ENCODE results near the gene LARGE1.

Gene LARGE1

DNA sequence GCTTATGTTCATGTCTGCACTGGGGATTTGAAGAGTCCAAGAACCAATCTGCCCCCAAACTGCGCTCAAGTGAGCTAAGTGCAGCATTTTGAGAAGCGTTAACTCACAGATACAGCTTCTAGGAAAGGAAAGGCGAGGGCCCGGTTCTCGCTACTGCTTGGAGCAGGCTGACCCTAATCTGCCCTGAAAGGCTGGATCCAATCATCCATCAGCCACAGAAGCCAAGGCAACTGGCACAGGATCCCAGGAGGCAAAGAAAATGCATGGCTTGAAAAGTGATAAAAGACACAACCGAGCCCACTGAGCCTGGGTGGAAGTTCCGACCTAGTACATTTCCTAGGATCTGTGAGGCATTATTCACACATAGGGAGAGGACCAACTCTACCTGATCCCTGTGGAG, 174.8 kb downstream of the LARGE1 start:
- no peaks in the 10 kb centered on the region for H3K36me3 ChIP-seq
- no peaks in the 10 kb centered on the region for H3K27me3 ChIP-seq
- no peaks in the 10 kb centered on the region; the same call in 1 of the 2 replicates for H3K9me3 ChIP-seq
- TF ChIP-seq, protein P1, sequence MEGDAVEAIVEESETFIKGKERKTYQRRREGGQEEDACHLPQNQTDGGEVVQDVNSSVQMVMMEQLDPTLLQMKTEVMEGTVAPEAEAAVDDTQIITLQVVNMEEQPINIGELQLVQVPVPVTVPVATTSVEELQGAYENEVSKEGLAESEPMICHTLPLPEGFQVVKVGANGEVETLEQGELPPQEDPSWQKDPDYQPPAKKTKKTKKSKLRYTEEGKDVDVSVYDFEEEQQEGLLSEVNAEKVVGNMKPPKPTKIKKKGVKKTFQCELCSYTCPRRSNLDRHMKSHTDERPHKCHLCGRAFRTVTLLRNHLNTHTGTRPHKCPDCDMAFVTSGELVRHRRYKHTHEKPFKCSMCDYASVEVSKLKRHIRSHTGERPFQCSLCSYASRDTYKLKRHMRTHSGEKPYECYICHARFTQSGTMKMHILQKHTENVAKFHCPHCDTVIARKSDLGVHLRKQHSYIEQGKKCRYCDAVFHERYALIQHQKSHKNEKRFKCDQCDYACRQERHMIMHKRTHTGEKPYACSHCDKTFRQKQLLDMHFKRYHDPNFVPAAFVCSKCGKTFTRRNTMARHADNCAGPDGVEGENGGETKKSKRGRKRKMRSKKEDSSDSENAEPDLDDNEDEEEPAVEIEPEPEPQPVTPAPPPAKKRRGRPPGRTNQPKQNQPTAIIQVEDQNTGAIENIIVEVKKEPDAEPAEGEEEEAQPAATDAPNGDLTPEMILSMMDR (IDR thresholded peaks at IDR 0.05; ENCODE audit: low read depth, low read length), result no peak
- no peaks in the 10 kb centered on the region for H3K4me1 ChIP-seq
- H3K4me3 ChIP-seq (ENCODE audit: low read depth, low read length), result no peak overlapping the region
- DNase-seq, result no peak

DNA sequence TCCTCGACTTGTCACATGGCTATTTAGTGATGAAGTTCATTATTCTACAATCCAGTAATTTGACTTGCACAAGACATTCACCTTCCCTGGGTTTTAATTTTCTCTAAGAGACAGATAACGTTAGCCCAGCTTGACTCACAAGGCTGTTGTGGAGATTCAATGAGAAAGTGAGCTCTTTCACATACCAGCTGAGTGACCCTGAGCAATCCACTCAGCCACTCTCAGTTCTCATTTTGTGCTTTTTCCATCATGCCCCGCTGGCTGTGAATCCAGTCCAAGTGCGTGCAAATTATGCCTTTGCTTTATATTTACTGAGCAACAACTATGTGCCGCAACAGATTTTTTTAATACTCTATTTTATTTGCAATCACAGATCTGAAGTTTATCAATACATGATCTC, 176.5 kb downstream of the LARGE1 start:
- TF ChIP-seq, protein P1 (IDR thresholded peaks at IDR 0.05; ENCODE audit: low read depth, low read length), result no peak
- DNase-seq, result no peak
- Histone ChIP-seq H3K4me3 (ENCODE audit: low read depth, low read length) (no peak overlapping the region), H3K36me3 (no peaks in the 10 kb centered on the region), H3K4me1 (no peaks in the 10 kb centered on the region), H3K27me3 (no peaks in the 10 kb centered on the region), H3K9me3 (no peaks in the 10 kb centered on the region; the same call in 1 of the 2 replicates)

DNA sequence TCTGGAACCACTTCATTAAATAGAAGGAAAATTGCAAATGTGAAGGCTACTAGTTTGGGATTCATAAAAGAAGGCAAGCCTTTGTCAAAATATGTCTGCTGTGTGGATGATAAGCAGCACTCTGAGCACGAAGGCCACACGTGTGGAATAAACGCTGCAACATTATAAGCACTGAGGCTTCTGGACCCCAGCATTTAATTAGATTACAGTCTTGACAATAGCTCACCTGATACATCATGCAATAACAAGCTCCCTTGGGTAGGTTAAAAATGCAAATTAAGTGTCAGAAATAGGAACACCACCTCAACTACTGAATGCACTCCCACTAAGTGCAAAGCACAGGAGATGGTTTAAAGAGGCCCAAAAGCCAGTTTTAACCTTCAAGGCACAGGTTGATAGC, 179.3 kb downstream of the LARGE1 start:
- Histone ChIP-seq H3K36me3 (no peaks in the 10 kb centered on the region), H3K4me1 (no peaks in the 10 kb centered on the region)
- TF ChIP-seq, protein P1 (IDR thresholded peaks at IDR 0.05; ENCODE audit: low read depth, low read length), result no peak

DNA sequence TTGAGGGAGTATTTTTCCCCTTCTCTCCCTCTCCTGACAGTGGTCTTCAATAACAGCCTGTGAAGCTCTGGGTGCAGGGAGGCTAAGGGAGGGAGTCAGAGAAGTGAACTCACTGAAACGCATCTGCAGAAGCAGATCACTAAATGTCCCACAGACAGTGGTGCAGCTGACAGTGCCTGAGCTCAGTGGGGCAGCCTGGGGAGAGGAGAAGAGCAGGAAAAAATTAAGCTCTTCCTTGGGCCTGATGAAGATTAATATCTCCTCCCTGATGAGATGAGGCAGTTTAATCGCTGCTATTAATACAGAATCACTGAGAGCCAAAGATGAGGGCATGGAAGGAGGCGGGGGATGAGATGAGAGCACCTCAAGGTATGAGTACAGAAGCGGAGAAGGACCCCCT, 180.8 kb downstream of the LARGE1 start:
- Histone ChIP-seq H3K27me3 (no peaks in the 10 kb centered on the region), H3K4me3 (ENCODE audit: low read depth, low read length) (no peak overlapping the region), H3K36me3 (no peaks in the 10 kb centered on the region), H3K4me1 (no peaks in the 10 kb centered on the region), H3K9me3 (no peaks in the 10 kb centered on the region; the same call in 1 of the 2 replicates)
- DNase-seq, result no peak
- TF ChIP-seq, protein P1 (IDR thresholded peaks at IDR 0.05; ENCODE audit: low read depth, low read length), result no peak

More for the DNA sequence above, 179.3 kb downstream of the LARGE1 start:
- no peak for DNase-seq
- no peak overlapping the region for H3K4me3 ChIP-seq (ENCODE audit: low read depth, low read length)
- H3K9me3 ChIP-seq, result no peaks in the 10 kb centered on the region; the same call in 1 of the 2 replicates
- no peaks in the 10 kb centered on the region for H3K27me3 ChIP-seq

DNA sequence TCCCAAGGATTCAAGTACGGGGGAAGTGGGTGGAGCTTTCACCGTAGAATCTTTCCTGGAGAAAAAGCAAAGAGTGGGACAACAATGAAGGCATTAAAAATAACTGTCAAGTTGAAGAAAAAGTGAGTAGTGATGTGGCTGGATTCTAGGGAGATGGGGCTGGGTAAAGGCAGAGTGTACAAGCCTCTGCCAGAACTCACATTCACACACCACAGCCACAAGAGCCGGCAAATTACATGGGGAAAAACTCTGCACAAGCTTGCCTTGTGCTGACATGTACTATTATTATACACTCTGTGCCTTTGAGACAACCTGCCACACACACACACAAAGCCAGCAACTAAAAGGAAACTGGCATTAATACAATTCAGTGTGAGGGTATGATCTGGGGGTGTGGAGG, 182.6 kb downstream of the LARGE1 start:
- Histone ChIP-seq H3K4me1 (no peaks in the 10 kb centered on the region), H3K4me3 (ENCODE audit: low read depth, low read length) (no peak overlapping the region)

DNA sequence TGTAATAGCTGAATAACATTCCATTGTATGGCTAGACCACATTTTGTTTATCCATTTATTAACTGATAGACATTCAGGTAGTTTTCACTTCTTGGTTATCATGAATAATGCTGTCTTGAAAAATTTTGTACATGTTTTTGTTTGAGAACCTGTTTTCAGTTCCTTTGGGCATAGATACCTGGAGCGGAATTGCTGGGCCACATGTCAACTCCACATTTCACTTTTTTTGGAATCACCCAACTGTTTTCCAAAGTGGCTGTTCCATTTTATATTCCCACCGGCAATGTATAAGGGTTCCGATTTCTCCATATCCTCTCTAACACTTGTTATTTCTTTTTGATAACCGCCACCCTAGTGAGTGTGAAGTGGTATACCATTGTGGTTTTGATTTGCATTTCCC, 184.3 kb downstream of the LARGE1 start:
- Histone ChIP-seq H3K4me3 (ENCODE audit: low read depth, low read length) (no peak overlapping the region), H3K4me1 (no peaks in the 10 kb centered on the region), H3K36me3 (no peaks in the 10 kb centered on the region), H3K27me3 (no peaks in the 10 kb centered on the region), H3K9me3 (no peaks in the 10 kb centered on the region; the same call in 1 of the 2 replicates)
- no peak for DNase-seq
- TF ChIP-seq, protein P1 (IDR thresholded peaks at IDR 0.05; ENCODE audit: low read depth, low read length), result no peak

More for the DNA sequence above, 182.6 kb downstream of the LARGE1 start:
- TF ChIP-seq, protein P1 (IDR thresholded peaks at IDR 0.05; ENCODE audit: low read depth, low read length), result no peak
- H3K27me3 ChIP-seq, result no peaks in the 10 kb centered on the region
- H3K9me3 ChIP-seq, result no peaks in the 10 kb centered on the region; the same call in 1 of the 2 replicates
- no peak for DNase-seq
- H3K36me3 ChIP-seq, result no peaks in the 10 kb centered on the region

Data from BE2C (cell line).